Smooth muscle cell of trachea (primary cell): Measurements from ENCODE around the gene CALY. TPM values are rescaled to one million over a fixed set of nuclear protein-coding genes. Genes with fewer than 3 reads are reported as not detected.

Source experiments
- total RNA-seq: library from RNA; depleted of rRNA; stranded (reverse); fragments of >200 nt; gene quantifications from 2 replicates; pipeline ENCODE4 v1.2.1, GENCODE V29; 2014

The CALY gene
- total RNA-seq, result 0.33 TPM in 1 of 2 replicates, not detected in the other

DNA sequence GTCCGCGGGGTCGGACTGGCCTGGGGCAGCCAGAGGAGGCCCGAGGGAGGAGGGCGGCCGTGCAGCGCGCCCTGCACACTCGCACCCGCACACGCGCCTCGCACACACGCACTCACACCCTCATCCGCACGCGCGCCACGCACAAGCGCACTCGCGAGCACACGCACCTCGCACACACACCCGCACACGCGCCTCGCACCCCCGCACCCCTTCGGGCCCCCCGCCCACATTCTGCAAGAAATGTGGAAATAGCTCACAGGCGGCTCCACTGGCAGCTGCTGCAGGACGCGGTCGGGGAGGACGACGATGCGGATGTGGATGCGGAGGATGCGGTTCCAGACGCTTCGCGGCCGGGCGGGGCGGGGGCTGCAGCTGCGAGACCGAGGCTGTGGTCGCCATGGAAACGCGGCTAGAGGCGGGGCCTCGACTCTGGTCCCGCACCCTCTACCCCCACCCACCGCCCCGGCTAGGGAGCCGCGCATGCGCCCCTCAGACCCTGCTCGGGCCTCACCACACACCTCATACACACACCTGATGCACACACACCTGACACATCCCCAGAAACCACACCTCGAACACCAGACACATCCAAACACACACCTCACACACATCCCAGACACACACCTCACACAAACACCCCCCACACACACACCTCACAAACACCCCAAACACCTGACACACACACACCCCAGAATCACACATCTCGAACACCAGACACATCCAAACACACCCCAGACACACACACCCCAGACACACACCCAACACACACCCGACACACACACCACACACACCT is at the start of gene CALY:
CALY (minus strand) TSS at position 320 of the 793 bp plus-strand sequence. CDS start 7,907 bp downstream, outside the sequence.

GRCh38 chr10:133379152-133379800 is 42.6 kb upstream of the CALY start, which contains the start of gene PAOX:
TSS of gene PAOX (plus strand) at chr10:133379262. CDS start at chr10:133379317, 55 bp downstream.

GRCh38 chr10:133373174-133374090 is 36.7 kb upstream of the CALY start, which contains the start of gene ECHS1:
TSS of gene ECHS1 (minus strand) at chr10:133373354. CDS start at chr10:133373333, 21 bp downstream.

DNA sequence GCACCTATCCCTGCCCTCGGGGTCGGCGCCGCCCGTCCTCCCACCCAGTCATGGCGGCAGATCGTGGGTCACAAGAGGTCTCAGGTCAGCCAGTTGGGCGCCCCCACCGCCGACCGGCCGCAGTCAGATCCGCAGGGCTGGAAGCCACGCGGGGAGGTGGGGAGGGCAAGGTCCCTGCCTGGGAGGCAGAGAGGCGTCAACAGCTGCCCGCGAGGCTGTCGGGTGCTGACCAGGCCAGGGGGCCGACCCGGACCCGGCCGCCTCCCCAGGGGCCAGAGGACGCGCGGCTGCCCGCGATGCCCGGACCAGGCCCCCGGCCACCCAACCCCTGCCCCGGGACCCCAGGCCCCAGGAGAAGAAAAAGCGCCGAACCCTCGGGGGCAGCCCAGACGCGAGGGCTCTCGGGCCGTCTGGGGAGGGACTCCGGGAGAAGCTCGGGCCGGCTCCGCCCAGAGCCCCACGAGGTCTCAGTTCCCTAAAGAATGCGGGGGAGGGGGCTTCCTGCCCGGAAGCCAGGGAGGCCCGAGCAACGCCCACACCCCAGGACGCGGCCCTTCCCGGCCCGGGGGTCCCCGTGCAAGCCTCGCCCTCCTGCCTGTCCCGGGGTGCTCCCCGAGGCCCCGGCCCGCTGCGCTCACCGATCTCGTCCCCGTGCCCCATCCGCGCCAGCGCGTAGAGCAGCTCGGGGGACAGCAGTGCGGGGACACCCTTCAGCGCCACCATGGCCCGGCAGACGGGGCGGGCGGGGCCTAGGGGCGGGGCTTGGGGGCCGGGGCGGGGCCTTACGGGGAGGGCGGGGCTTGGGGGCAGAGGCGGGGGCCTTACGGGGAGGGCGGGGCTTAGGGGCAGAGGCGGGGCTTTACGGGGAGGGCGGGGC is 20.8 kb upstream of the CALY start, which contains the start of gene FUOM:
FUOM (minus strand) TSS at position 735 of the 877 bp plus-strand sequence; CDS start at position 723, 12 bp downstream.

DNA sequence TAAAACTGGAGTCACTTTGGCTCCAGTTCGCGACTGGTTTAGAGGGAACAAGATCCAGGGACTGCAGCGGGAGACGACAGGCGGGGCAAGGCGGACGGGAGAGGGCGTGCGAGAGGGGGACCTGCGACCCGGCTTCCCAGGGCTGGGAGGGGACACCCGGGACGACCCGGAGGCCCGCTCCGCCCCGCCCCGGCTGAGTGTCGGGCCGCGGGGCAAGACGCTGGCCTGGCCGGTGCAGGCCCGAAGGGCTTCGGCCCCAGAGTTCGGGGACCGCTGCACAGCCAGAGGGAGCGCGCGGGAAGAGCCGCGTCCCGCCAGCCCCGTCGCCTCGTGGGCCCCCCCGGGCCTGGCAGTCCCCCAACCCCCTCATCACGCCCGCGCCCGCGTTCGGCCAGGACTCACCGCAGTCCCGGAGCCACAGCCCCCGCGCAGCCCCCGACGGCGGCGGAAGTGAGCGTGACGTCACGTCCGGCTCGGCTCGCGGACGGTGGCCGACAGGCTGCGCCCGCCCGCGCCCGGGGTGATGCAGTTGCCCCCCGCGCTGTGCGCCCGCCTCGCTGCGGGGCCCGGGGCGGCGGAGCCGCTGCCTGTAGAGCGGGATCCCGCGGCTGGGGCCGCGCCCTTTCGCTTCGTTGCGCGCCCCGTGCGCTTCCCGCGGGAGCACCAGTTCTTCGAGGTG is 28.1 kb downstream of the CALY start, which contains the start of the genes TUBGCP2 and ZNF511:
TUBGCP2 (minus strand) TSS at position 452 of the 679 bp plus-strand sequence. CDS start 5,931 bp downstream, outside the sequence.
ZNF511 (plus strand) TSS at position 494 of the 679 bp plus-strand sequence; CDS start at position 524, 30 bp downstream.

GRCh38 chr10:133276435-133277201 is 60.1 kb downstream of the CALY start, which contains the start of gene ADAM8:
TSS of gene ADAM8 (minus strand) at chr10:133276868. CDS start at chr10:133276817, 51 bp downstream.

Other genes with a start within 250 kb of the CALY start
- not detected in 2 replicates for gene ADGRA1, start 249.0 kb downstream of the CALY start, total RNA-seq
- gene KNDC1, start 176.7 kb downstream of the CALY start, total RNA-seq, result 0.73 and 2.3 TPM in 2 replicates
- not detected in 2 replicates for gene UTF1, start 106.7 kb downstream of the CALY start, total RNA-seq
- under 0.01 TPM in 1 of 2 replicates, not detected in the other for gene VENTX, start 99.0 kb downstream of the CALY start, total RNA-seq
- gene ADAM8, start 60.0 kb downstream of the CALY start, total RNA-seq, result 1.2 and 2.9 TPM in 2 replicates
- 58.9 and 79.1 TPM in 2 replicates for gene TUBGCP2, start 28.0 kb downstream of the CALY start, total RNA-seq
- 23.7 and 29.3 TPM in 2 replicates for gene ZNF511, start 28.0 kb downstream of the CALY start, total RNA-seq
- not detected in 2 replicates for gene PRAP1, start 10.5 kb upstream of the CALY start, total RNA-seq
- 24.8 and 26.5 TPM in 2 replicates for gene FUOM, start 21.1 kb upstream of the CALY start, total RNA-seq
- gene ECHS1, start 36.5 kb upstream of the CALY start, total RNA-seq, result 94.0 and 109 TPM in 2 replicates
- gene PAOX, start 42.4 kb upstream of the CALY start, total RNA-seq, result 9.6 and 12.1 TPM in 2 replicates
- 21.5 and 33.5 TPM in 2 replicates for gene MTG1, start 57.3 kb upstream of the CALY start, total RNA-seq
- 0.87 and 3.1 TPM in 2 replicates for gene SPRN, start 87.7 kb upstream of the CALY start, total RNA-seq
- 3.0 and 3.9 TPM in 2 replicates for gene SCART1, start 117.0 kb upstream of the CALY start, total RNA-seq
- 0.33 and 0.44 TPM in 2 replicates for gene CYP2E1, start 190.5 kb upstream of the CALY start, total RNA-seq
- gene SYCE1, start 228.7 kb upstream of the CALY start, total RNA-seq, result 0.33 TPM in 1 of 2 replicates, not detected in the other